Mucosa of stomach (tissue), 1 donor: ENCODE results near the gene VRK2.
"Not testable (repeated sequence)": the region's sequence is repeated elsewhere in the genome, so short reads cannot be mapped to it uniquely, and the experiment has no call there.

Experiments
- H3K27me3 ChIP-seq: one replicate; pipeline ENCODE4 v1.7.0; 2013; ENCODE audit warnings: mild to moderate bottlenecking, low read length; ENCODE audit not compliant: control insufficient read depth, insufficient read depth
- H3K36me3 ChIP-seq: one replicate; pipeline ENCODE4 v1.7.0; 2013; ENCODE audit warnings: low read length; ENCODE audit not compliant: control insufficient read depth, insufficient read depth
- H3K4me1 ChIP-seq: one replicate; pipeline ENCODE4 v1.7.0; 2013; ENCODE audit warnings: mild to moderate bottlenecking, low read length; ENCODE audit not compliant: control insufficient read depth, insufficient read depth
- H3K4me3 ChIP-seq: one replicate; pipeline ENCODE4 v1.7.0; 2013; ENCODE audit warnings: low read length
- H3K9ac ChIP-seq: one replicate; pipeline ENCODE4 v1.7.0; 2013; ENCODE audit warnings: mild to moderate bottlenecking, low read length, moderate library complexity
- H3K9me3 ChIP-seq: one replicate; pipeline ENCODE4 v1.7.0; 2013; ENCODE audit warnings: mild to moderate bottlenecking, low read length, moderate library complexity; ENCODE audit not compliant: control insufficient read depth
- donor health status: Pancreatic carcinoma.

Gene VRK2

GRCh38 chr2:58092772-58093171, 46.2 kb downstream of the VRK2 start:
- H3K4me1 ChIP-seq, H3K4me3 ChIP-seq, H3K27me3 ChIP-seq, H3K9me3 ChIP-seq, H3K36me3 ChIP-seq, H3K9ac ChIP-seq: not testable (repeated sequence)

- Histone ChIP-seq H3K36me3 (no peaks in the 10 kb centered on the region), H3K27me3 (no peaks in the 10 kb centered on the region), H3K9me3 (no peaks in the 10 kb centered on the region), H3K9ac (no peak overlapping the region), H3K4me1 (no peaks in the 10 kb centered on the region), H3K4me3 (no peak overlapping the region)
These were observed 50.4 kb downstream of the VRK2 start for GRCh38 chr2:58097025-58097424.

- Histone ChIP-seq H3K4me1 (no peaks in the 10 kb centered on the region), H3K27me3 (no peaks in the 10 kb centered on the region), H3K9ac (no peak overlapping the region), H3K36me3 (no peaks in the 10 kb centered on the region), H3K9me3 (no peaks in the 10 kb centered on the region), H3K4me3 (no peak overlapping the region)
These were observed 51.9 kb downstream of the VRK2 start for GRCh38 chr2:58098254-58099095.

GRCh38 chr2:58099096-58099769, 52.6 kb downstream of the VRK2 start:
- Histone ChIP-seq H3K9ac (no peak overlapping the region), H3K27me3 (no peaks in the 10 kb centered on the region), H3K36me3 (no peaks in the 10 kb centered on the region), H3K9me3 (no peaks in the 10 kb centered on the region), H3K4me3 (no peak overlapping the region), H3K4me1 (no peaks in the 10 kb centered on the region)

- H3K4me3 ChIP-seq = no peak overlapping the region
- H3K4me1 ChIP-seq = no peaks in the 10 kb centered on the region
- H3K9ac ChIP-seq = no peak overlapping the region
These were observed 54.9 kb downstream of the VRK2 start for GRCh38 chr2:58101500-58101899.

GRCh38 chr2:58106896-58107295, 60.3 kb downstream of the VRK2 start:
- Histone ChIP-seq H3K9ac (no peak overlapping the region), H3K4me3 (no peak overlapping the region), H3K36me3 (no peaks in the 10 kb centered on the region), H3K9me3 (no peaks in the 10 kb centered on the region), H3K4me1 (peaks cover 4% of the 10 kb centered on the region), H3K27me3 (no peaks in the 10 kb centered on the region)

More at GRCh38 chr2:58101500-58101899, 54.9 kb downstream of the VRK2 start:
- H3K36me3 ChIP-seq = no peaks in the 10 kb centered on the region
- no peaks in the 10 kb centered on the region for H3K27me3 ChIP-seq
- H3K9me3 ChIP-seq = no peaks in the 10 kb centered on the region

- Histone ChIP-seq H3K9ac (no peak overlapping the region), H3K27me3 (no peaks in the 10 kb centered on the region), H3K36me3 (no peaks in the 10 kb centered on the region), H3K4me3 (no peak overlapping the region), H3K4me1 (peaks cover 8% of the 10 kb centered on the region), H3K9me3 (no peaks in the 10 kb centered on the region)
These were observed 61.5 kb downstream of the VRK2 start for GRCh38 chr2:58107803-58108710.

- Histone ChIP-seq H3K9me3 (no peaks in the 10 kb centered on the region), H3K4me1 (peaks cover 12% of the 10 kb centered on the region), H3K4me3 (no peak overlapping the region), H3K9ac (no peak overlapping the region), H3K36me3 (no peaks in the 10 kb centered on the region), H3K27me3 (no peaks in the 10 kb centered on the region)
These were observed 62.9 kb downstream of the VRK2 start for GRCh38 chr2:58109481-58109880.

GRCh38 chr2:58110765-58111164, 64.2 kb downstream of the VRK2 start:
- Histone ChIP-seq H3K4me3 (no peak overlapping the region), H3K27me3 (no peaks in the 10 kb centered on the region), H3K9ac (no peak overlapping the region), H3K36me3 (no peaks in the 10 kb centered on the region), H3K9me3 (no peaks in the 10 kb centered on the region), H3K4me1 (peaks cover 12% of the 10 kb centered on the region)

GRCh38 chr2:58113563-58113962, 67.0 kb downstream of the VRK2 start:
- H3K9me3 ChIP-seq, H3K4me1 ChIP-seq, H3K4me3 ChIP-seq, H3K27me3 ChIP-seq, H3K9ac ChIP-seq, H3K36me3 ChIP-seq: not testable (repeated sequence)

GRCh38 chr2:58120626-58121229, 74.1 kb downstream of the VRK2 start:
- no peak overlapping the region for H3K9ac ChIP-seq
- H3K4me1 ChIP-seq = no peaks in the 10 kb centered on the region
- H3K27me3 ChIP-seq = no peaks in the 10 kb centered on the region
- H3K36me3 ChIP-seq = no peaks in the 10 kb centered on the region
- no peaks in the 10 kb centered on the region for H3K9me3 ChIP-seq
- H3K4me3 ChIP-seq = no peak overlapping the region
